Stomach smooth muscle (tissue), 2 donors: ENCODE measurements around the gene ACAD10.
A peak's percentile ranks its signal among the peaks of the same experiment; 100 is the strongest.

ENCODE experiments used
- H3K27ac ChIP-seq: one replicate; pipeline ENCODE4 v1.7.0; 2013; ENCODE audit warnings: mild to moderate bottlenecking, low read length, inconsistent platforms
- H3K27me3 ChIP-seq, 2 donors: one replicate each; pipeline ENCODE4 v1.7.0; 2013; ENCODE audit warnings: low read length in 2 of 2; ENCODE audit not compliant: insufficient read depth in 2 of 2, control insufficient read depth in 1 of 2
- H3K36me3 ChIP-seq, 2 donors: one replicate each; pipeline ENCODE4 v1.7.0; 2013; ENCODE audit warnings: low read length in 2 of 2; ENCODE audit not compliant: control insufficient read depth in 2 of 2, insufficient read depth in 2 of 2
- H3K4me1 ChIP-seq: one replicate; pipeline ENCODE4 v1.7.0; 2013; ENCODE audit warnings: low read length; ENCODE audit not compliant: control insufficient read depth, insufficient read depth
- H3K4me3 ChIP-seq, 2 donors: one replicate each; pipeline ENCODE4 v1.7.0; 2013; ENCODE audit warnings: low read length in 2 of 2
- H3K9ac ChIP-seq, 2 donors: one replicate each; pipeline ENCODE4 v1.7.0; 2013; ENCODE audit warnings: low read length in 2 of 2, mild to moderate bottlenecking in 1 of 2
- H3K9me3 ChIP-seq, 2 donors: one replicate each; pipeline ENCODE4 v1.7.0; 2013; ENCODE audit warnings: low read length in 2 of 2; ENCODE audit not compliant: control insufficient read depth in 2 of 2
- donor health status: healthy.
- donor health status: Pancreatic carcinoma.

The ACAD10 gene

DNA sequence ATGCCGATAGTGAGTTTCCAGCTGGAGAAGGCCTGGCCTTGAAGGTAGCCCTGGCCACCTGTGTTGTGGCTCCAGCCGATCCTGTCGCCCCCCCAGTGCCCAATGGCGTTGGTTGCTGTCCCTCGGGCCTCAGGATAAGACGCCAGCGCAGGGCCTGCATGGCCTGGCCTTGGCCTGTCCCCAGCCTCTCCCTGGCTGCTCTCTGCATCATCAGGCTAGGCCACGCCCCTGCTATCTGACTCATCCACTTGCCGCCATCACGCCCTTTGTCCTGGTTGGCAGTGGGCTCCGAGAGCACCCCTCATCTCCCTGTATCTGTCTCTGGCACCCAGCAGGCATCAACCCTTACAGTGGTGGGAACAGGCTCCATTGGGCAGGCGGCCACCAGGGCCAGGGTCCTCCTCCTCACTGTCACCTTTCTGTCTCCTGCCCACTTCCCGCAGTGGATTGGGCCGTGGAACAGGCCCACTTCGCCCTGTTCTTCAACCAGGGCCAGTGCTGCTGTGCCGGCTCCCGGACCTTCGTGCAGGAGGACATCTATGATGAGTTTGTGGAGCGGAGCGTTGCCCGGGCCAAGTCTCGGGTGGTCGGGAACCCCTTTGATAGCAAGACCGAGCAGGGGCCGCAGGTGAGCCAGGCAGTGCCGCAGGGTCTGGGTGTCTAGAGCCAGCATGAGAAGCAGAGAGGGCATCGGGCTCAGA lies 106.5 kb downstream of the ACAD10 start:
- Histone ChIP-seq H3K27me3 (no peaks in the 10 kb centered on the region), H3K4me1 (peaks cover 13% of the 10 kb centered on the region), H3K36me3 (peaks cover 37 to 64% of the 10 kb centered on the region in 2 donors), H3K27ac (peak overlapping the region; percentile 31), H3K9ac (no peak overlapping the region), H3K4me3 (no peak overlapping the region), H3K9me3 (no peaks in the 10 kb centered on the region)

GRCh38 chr12:111792856-111793235 lies 107.0 kb downstream of the ACAD10 start:
- Histone ChIP-seq H3K4me1 (peaks cover 13% of the 10 kb centered on the region), H3K9me3 (no peaks in the 10 kb centered on the region), H3K9ac (no peak overlapping the region), H3K27me3 (no peaks in the 10 kb centered on the region), H3K36me3 (peaks cover 40 to 65% of the 10 kb centered on the region in 2 donors), H3K27ac (peak overlapping the region; percentile 31), H3K4me3 (no peak overlapping the region)

DNA sequence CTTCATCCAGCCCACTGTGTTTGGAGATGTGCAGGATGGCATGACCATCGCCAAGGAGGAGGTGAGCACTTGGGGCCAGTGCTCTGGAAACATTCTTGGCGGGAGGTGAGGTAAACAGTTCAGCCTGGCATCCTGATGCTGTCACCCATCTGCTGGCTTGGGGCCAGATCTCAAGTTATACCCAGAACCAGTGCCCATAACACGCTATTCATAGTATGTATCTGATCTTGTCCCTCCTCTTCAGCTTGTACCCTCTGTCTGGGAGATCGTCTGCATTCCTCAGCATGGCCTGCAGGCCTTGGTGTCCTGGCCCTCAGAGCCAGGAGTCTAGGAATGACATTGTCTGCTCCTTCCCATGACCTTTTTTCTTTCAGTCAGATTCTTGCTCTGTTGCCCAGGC lies 112.3 kb downstream of the ACAD10 start:
- Histone ChIP-seq H3K4me1 (peaks cover 5% of the 10 kb centered on the region), H3K36me3 (peaks cover 41 to 54% of the 10 kb centered on the region in 2 donors), H3K9me3 (no peaks in the 10 kb centered on the region), H3K27ac (no peak overlapping the region), H3K27me3 (no peaks in the 10 kb centered on the region), H3K4me3 (no peak overlapping the region), H3K9ac (no peak overlapping the region)

- Histone ChIP-seq H3K4me3 (no peak overlapping the region), H3K36me3 (peaks cover 45 to 48% of the 10 kb centered on the region in 2 donors), H3K4me1 (peaks cover 5% of the 10 kb centered on the region), H3K9ac (no peak overlapping the region), H3K27ac (no peak overlapping the region), H3K27me3 (no peaks in the 10 kb centered on the region), H3K9me3 (no peaks in the 10 kb centered on the region)
These were observed 113.9 kb downstream of the ACAD10 start for GRCh38 chr12:111799758-111800157.

GRCh38 chr12:111803038-111803626 lies 117.3 kb downstream of the ACAD10 start:
- no peaks in the 10 kb centered on the region for H3K27me3 ChIP-seq
- peaks cover 40 to 48% of the 10 kb centered on the region in 2 donors for H3K36me3 ChIP-seq
- no peak overlapping the region for H3K9ac ChIP-seq
- H3K4me3 ChIP-seq = no peak overlapping the region
- no peaks in the 10 kb centered on the region for H3K9me3 ChIP-seq
- H3K27ac ChIP-seq = no peak overlapping the region
- H3K4me1 ChIP-seq = peaks cover 2% of the 10 kb centered on the region

DNA sequence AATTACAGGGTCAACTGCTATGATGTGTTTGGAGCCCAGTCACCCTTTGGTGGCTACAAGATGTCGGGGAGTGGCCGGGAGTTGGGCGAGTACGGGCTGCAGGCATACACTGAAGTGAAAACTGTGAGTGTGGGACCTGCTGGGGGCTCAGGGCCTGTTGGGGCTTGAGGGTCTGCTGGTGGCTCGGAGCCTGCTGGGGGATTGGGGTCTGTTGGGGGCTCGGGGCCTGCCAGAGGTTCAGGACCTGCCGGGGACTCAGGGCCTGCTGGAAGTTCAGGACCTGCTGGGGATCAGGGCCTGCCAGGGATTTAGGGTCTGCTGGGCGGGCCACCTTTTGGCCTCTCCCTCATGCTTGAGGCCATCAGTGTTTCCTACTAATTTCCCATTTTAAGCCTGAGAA lies 118.0 kb downstream of the ACAD10 start:
- Histone ChIP-seq H3K9me3 (no peaks in the 10 kb centered on the region), H3K4me1 (no peaks in the 10 kb centered on the region), H3K4me3 (no peak overlapping the region), H3K36me3 (peaks cover 39 to 48% of the 10 kb centered on the region in 2 donors), H3K9ac (no peak overlapping the region), H3K27ac (no peak overlapping the region), H3K27me3 (no peaks in the 10 kb centered on the region)

GRCh38 chr12:111806304-111806703 lies 120.5 kb downstream of the ACAD10 start:
- no peak overlapping the region for H3K27ac ChIP-seq
- H3K4me1 ChIP-seq = no peaks in the 10 kb centered on the region
- no peak overlapping the region for H3K9ac ChIP-seq
- peaks cover 30 to 47% of the 10 kb centered on the region in 2 donors for H3K36me3 ChIP-seq
- no peaks in the 10 kb centered on the region for H3K9me3 ChIP-seq
- no peak overlapping the region for H3K4me3 ChIP-seq
- no peaks in the 10 kb centered on the region for H3K27me3 ChIP-seq
